Common myeloid progenitor, CD34-positive (primary cell): ENCODE measurements around the gene SIX2.

ENCODE experiments used
- CTCF ChIA-PET: fragments of 350-600 bp; sonication (Branson Sonifier 250); formaldehyde crosslinking; loops from one replicate; lab custom pipeline; 2021; ENCODE audit warnings: antibody characterized with exemption; lab: Charles Lee
- POLR2A ChIA-PET: fragments of 350-600 bp; sonication (Branson Sonifier 250); formaldehyde crosslinking; loops from one replicate; lab custom pipeline; 2021; ENCODE audit warnings: antibody characterized with exemption; lab: Charles Lee
- DNase-seq, 3 donors: peaks; one replicate each; pipeline versions ENCODE4 v3.0.0 to v3.0.0-alpha.2; 2013
- H3K27ac ChIP-seq, 2 experiments: 1 replicate in 1 of 2; 2 replicates in 1 of 2; pipeline ENCODE4 v1.7.0; 2013; ENCODE audit warnings: inconsistent platforms in 2 of 2, low read length in 2 of 2, mild to moderate bottlenecking in 2 of 2, low read depth in 1 of 2, moderate library complexity in 1 of 2; ENCODE audit not compliant: severe bottlenecking in 2 of 2, insufficient read depth in 1 of 2, poor library complexity in 1 of 2
- H3K27me3 ChIP-seq, 5 experiments: replicated peaks in 2 of 5; 1 replicate in 3 of 5; 2 replicates in 2 of 5; pipeline versions ENCODE4 v1.6.1 to v1.7.0; 2013; ENCODE audit warnings: low read length in 4 of 5, mild to moderate bottlenecking in 2 of 5, moderate library complexity in 2 of 5, inconsistent platforms in 1 of 5; ENCODE audit not compliant: insufficient read depth in 5 of 5, control insufficient read depth in 4 of 5
- H3K36me3 ChIP-seq, 4 experiments: 1 replicate in 2 of 4; 2 replicates in 2 of 4; pipeline versions ENCODE4 v1.6.1 to v1.7.0; 2013; ENCODE audit warnings: low read length in 3 of 4, control low read depth in 1 of 4, mild to moderate bottlenecking in 1 of 4; ENCODE audit not compliant: control insufficient read depth in 4 of 4, insufficient read depth in 4 of 4
- H3K4me1 ChIP-seq, 4 experiments: 1 replicate in 3 of 4; 2 replicates in 1 of 4; pipeline versions ENCODE4 v1.6.1 to v1.7.1; 2013; ENCODE audit warnings: low read length in 3 of 4, mild to moderate bottlenecking in 3 of 4, control low read depth in 1 of 4, inconsistent platforms in 1 of 4, moderate library complexity in 1 of 4; ENCODE audit not compliant: control insufficient read depth in 4 of 4, insufficient read depth in 4 of 4; ENCODE audit errors: control extremely low read depth in 1 of 4
- H3K4me3 ChIP-seq, 7 experiments: 1 replicate in 4 of 7; 2 replicates in 3 of 7; pipeline versions ENCODE4 v1.5.1 to v1.7.0; 2013; ENCODE audit warnings: mild to moderate bottlenecking in 7 of 7, low read length in 6 of 7, moderate library complexity in 6 of 7, inconsistent platforms in 2 of 7, low read depth in 2 of 7, control low read depth in 1 of 7; ENCODE audit not compliant: insufficient read depth in 4 of 7, control insufficient read depth in 1 of 7; ENCODE audit errors: extremely low read depth in 1 of 7
- H3K9me3 ChIP-seq, 5 experiments: 1 replicate in 4 of 5; 2 replicates in 1 of 5; pipeline versions ENCODE4 v1.6.1 to v1.7.1; 2013; ENCODE audit warnings: low read length in 4 of 5, mild to moderate bottlenecking in 2 of 5, inconsistent platforms in 1 of 5, low read depth in 1 of 5, moderate library complexity in 1 of 5; ENCODE audit not compliant: control insufficient read depth in 4 of 5, insufficient read depth in 2 of 5; ENCODE audit errors: control extremely low read depth in 1 of 5
- WGBS: methylation state at CpG from one replicate; pipeline ENCODE4 v1.1.5; 2013; ENCODE audit not compliant: insufficient coverage; 5-methylcytosine and 5-hydroxymethylcytosine counted together

SIX2 gene

GRCh38 chr2:44962176-44962695 is 47.0 kb downstream of the SIX2 start:
- Histone ChIP-seq H3K36me3 (no peaks in the 10 kb centered on the region), H3K4me1 (peaks cover 0 to 3% (median 0%) of the 10 kb centered on the region in 4 experiments), H3K9me3 (no peaks in the 10 kb centered on the region), H3K4me3 (no peak overlapping the region), H3K27me3 (peaks cover 0 to 55% (median 18%) of the 10 kb centered on the region in 5 experiments), H3K27ac (no peak overlapping the region)
- WGBS = 100% methylated on average over 3 of the region's 5 CpGs
- DNase-seq = no peak
- CTCF ChIA-PET = interaction anchor here (1.4 to 1.5 kb wide), 2 partner anchors 52 to 617 kb away, joined by 3 read pairs; no protein-coding TSS in a partner anchor
- POLR2A ChIA-PET = no interaction called here

DNA sequence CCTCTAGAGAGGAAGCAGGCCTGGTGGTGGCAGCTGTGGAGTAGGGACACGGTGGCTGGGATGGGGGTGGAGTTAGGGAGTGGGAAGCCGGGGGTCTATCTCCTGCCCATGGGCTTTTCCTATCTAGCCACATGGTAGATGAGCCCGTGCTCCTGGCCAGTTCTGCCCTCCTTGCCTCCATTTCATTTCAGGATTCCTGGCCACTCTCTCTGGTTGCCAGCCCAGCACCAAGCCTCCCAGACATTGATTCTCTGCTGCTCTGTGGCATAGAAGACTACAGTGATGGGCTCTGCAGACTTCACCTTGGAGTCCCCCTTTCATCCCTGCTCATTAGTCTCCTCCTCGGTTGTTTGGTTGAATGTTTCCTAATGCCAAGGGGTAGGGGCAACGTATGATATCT is 48.4 kb downstream of the SIX2 start:
- Histone ChIP-seq H3K4me1 (peaks cover 0 to 3% (median under 1%) of the 10 kb centered on the region in 4 experiments), H3K36me3 (no peaks in the 10 kb centered on the region), H3K27me3 (peaks cover 2 to 65% (median 24%) of the 10 kb centered on the region in 5 experiments), H3K9me3 (no peaks in the 10 kb centered on the region), H3K4me3 (no peak overlapping the region), H3K27ac (no peak overlapping the region)
- ChIA-PET CTCF (interaction anchor here (1.4 kb wide), 1 partner anchor 618 kb away, joined by 3 read pairs; no protein-coding TSS in a partner anchor), POLR2A (no interaction called here)
- DNase-seq = no peak
- WGBS = 100% methylated on average over 4 of the region's 5 CpGs

- CTCF ChIA-PET = no interaction called here
- POLR2A ChIA-PET = no interaction called here
- Histone ChIP-seq H3K27me3 (peaks cover 2 to 72% (median 26%) of the 10 kb centered on the region in 5 experiments), H3K36me3 (no peaks in the 10 kb centered on the region), H3K4me1 (peaks cover 0 to 13% (median 10%) of the 10 kb centered on the region in 4 experiments), H3K4me3 (no peak overlapping the region), H3K27ac (no peak overlapping the region), H3K9me3 (no peaks in the 10 kb centered on the region)
- DNase-seq = no peak
- 92% methylated on average over 6 of the region's 6 CpGs for WGBS
Measured at GRCh38 chr2:44959855-44960254, 49.4 kb downstream of the SIX2 start.

- 79% methylated on average over 5 of the region's 6 CpGs for WGBS
- CTCF ChIA-PET = interaction anchor here (0.9 to 3.8 kb wide), 9 partner anchors 13 to 622 kb away, joined by 3 to 17 read pairs (median 5); no protein-coding TSS in a partner anchor
- Histone ChIP-seq H3K4me1 (peaks cover 0 to 25% (median 16%) of the 10 kb centered on the region in 4 experiments), H3K27ac (no peak overlapping the region), H3K9me3 (no peaks in the 10 kb centered on the region), H3K36me3 (no peaks in the 10 kb centered on the region), H3K27me3 (peaks cover 6 to 77% (median 40%) of the 10 kb centered on the region in 5 experiments), H3K4me3 (no peak overlapping the region)
- POLR2A ChIA-PET = interaction anchor here (0.6 kb wide), 1 partner anchor 1368 kb away, joined by 3 read pairs; no protein-coding TSS in a partner anchor
- no peak for DNase-seq
Measured at GRCh38 chr2:44957656-44958327, 51.5 kb downstream of the SIX2 start.

DNA sequence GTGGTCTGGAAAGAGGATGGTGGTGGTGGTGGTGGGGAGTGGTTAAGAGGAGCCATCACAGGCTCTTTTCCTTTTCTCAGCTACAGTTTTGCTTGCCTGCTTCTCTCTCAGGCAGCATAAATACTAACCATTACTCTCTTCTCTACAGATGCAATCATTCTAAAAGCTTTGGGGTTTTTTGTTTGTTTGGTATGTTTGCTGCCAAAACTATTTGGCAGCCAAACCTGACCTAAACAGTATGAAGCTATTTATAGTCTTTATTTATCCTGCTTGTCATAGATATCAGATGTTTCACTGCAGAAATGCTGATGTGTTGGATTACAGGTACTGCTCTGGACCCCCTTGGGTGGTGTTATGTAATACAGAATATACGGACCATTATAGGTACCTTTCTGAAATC is 52.4 kb downstream of the SIX2 start:
- DNase-seq = no peak
- Histone ChIP-seq H3K4me3 (no peak overlapping the region), H3K27me3 (peaks cover 6 to 79% (median 41%) of the 10 kb centered on the region in 5 experiments), H3K4me1 (peaks cover 0 to 34% (median 24%) of the 10 kb centered on the region in 4 experiments), H3K27ac (no peak overlapping the region), H3K36me3 (no peaks in the 10 kb centered on the region), H3K9me3 (no peaks in the 10 kb centered on the region)
- 100% methylated on average over 1 of the region's 1 CpG for WGBS
- ChIA-PET CTCF (interaction anchor here (0.6 to 3.8 kb wide), 11 partner anchors 8 to 611 kb away, joined by 3 to 17 read pairs (median 7); no protein-coding TSS in a partner anchor), POLR2A (no interaction called here)

DNA sequence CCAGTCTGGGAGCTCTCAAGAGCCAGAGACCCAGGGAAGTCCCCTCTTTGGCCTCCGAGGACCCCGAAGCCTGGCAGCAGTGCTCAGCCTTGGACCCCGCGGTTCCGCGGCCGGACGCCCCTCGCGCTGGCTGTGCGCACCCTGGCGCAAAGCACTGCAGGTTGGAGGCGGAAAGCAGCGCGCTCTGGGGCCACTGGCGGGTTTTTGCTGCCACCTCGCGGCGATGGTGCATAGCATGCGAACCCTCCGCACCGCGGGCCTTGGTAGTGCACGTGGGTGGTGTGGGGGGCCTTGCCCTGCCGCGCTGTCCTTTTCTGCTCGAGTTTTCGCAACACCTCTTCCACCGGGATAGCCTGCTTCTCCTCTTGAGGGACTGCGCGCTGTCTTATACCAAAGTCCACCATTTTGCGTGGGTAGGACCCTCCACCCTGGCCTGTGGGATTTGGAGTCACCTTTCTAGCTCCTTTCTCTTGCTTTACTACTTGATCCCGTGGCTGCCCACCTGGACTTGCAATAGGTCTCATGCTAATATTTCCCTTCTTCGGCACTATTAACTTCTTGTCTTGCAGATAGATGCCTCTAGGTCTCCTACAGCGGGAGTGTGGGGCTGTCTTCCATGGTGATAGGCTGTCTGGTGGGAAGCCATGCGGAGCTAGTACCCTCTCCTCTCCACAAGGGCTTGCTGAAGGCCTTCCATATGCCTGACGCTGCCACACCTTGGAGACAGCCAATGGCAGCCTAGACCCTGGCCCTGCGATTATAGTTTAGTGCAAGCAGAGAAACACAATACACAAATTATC is 53.5 kb downstream of the SIX2 start:
- Histone ChIP-seq H3K4me3 (peak overlapping the region in 5 of 7 experiments; percentile 12 to 61 (median 39)), H3K9me3 (no peaks in the 10 kb centered on the region), H3K27me3 (peaks cover 6 to 86% (median 46%) of the 10 kb centered on the region in 5 experiments), H3K36me3 (no peaks in the 10 kb centered on the region), H3K4me1 (peaks cover 0 to 36% (median 24%) of the 10 kb centered on the region in 4 experiments), H3K27ac (no peak overlapping the region)
- WGBS = 3% methylated on average over 33 of the region's 38 CpGs
- CTCF ChIA-PET = interaction anchor here (0.7 to 3.8 kb wide), 31 partner anchors 9 to 917 kb away, joined by 3 to 17 read pairs (median 5); no protein-coding TSS in a partner anchor
- DNase-seq = peak; percentile 66 to 78 (median 76)
- POLR2A ChIA-PET = no interaction called here
